ENCODE measurements around the gene DIS3L2.
"Not testable (repeated sequence)": the region's sequence is repeated elsewhere in the genome, so short reads cannot be mapped to it uniquely, and the experiment has no call there.

DIS3L2 gene

GRCh38 chr2:232006253-232006652, 44.7 kb downstream of the DIS3L2 start:
- DNase-seq (ENCODE audit: low read depth in 4 of 4, low spot score in 1 of 4), result no peak

- DNase-seq (ENCODE audit: low read depth in 4 of 4, low spot score in 1 of 4), result no peak
Observed at GRCh38 chr2:232008907-232009638, 47.6 kb downstream of the DIS3L2 start.

GRCh38 chr2:232009639-232010274, 48.2 kb downstream of the DIS3L2 start:
- no peak for DNase-seq (ENCODE audit: low read depth in 4 of 4, low spot score in 1 of 4)

GRCh38 chr2:232013701-232014353, 52.3 kb downstream of the DIS3L2 start:
- DNase-seq (ENCODE audit: low read depth in 4 of 4, low spot score in 1 of 4), result no peak

GRCh38 chr2:232014681-232015080, 53.2 kb downstream of the DIS3L2 start:
- no peak for DNase-seq (ENCODE audit: low read depth in 4 of 4, low spot score in 1 of 4)

GRCh38 chr2:232018181-232018580, 56.7 kb downstream of the DIS3L2 start:
- DNase-seq (ENCODE audit: low read depth in 4 of 4, low spot score in 1 of 4), result no peak

GRCh38 chr2:232022718-232023117, 61.2 kb downstream of the DIS3L2 start:
- no peak for DNase-seq (ENCODE audit: low read depth in 4 of 4, low spot score in 1 of 4)

- DNase-seq (ENCODE audit: low read depth in 4 of 4, low spot score in 1 of 4), result no peak
Observed at GRCh38 chr2:232023426-232023825, 61.9 kb downstream of the DIS3L2 start.

- no peak for DNase-seq (ENCODE audit: low read depth in 4 of 4, low spot score in 1 of 4)
Observed at GRCh38 chr2:232024457-232024856, 62.9 kb downstream of the DIS3L2 start.

GRCh38 chr2:232026910-232027309, 65.4 kb downstream of the DIS3L2 start:
- no peak for DNase-seq (ENCODE audit: low read depth in 4 of 4, low spot score in 1 of 4)

- no peak for DNase-seq (ENCODE audit: low read depth in 4 of 4, low spot score in 1 of 4)
Observed at GRCh38 chr2:232027530-232027929, 66.0 kb downstream of the DIS3L2 start.

- no peak for DNase-seq (ENCODE audit: low read depth in 4 of 4, low spot score in 1 of 4)
Observed at GRCh38 chr2:232028071-232028470, 66.6 kb downstream of the DIS3L2 start.

GRCh38 chr2:232028631-232029030, 67.1 kb downstream of the DIS3L2 start:
- DNase-seq (ENCODE audit: low read depth in 4 of 4, low spot score in 1 of 4), result no peak

- no peak for DNase-seq (ENCODE audit: low read depth in 4 of 4, low spot score in 1 of 4)
Observed at GRCh38 chr2:232029346-232029745, 67.8 kb downstream of the DIS3L2 start.

GRCh38 chr2:232030229-232030628, 68.7 kb downstream of the DIS3L2 start:
- no peak for DNase-seq (ENCODE audit: low read depth in 4 of 4, low spot score in 1 of 4)

GRCh38 chr2:232035292-232035691, 73.8 kb downstream of the DIS3L2 start:
- DNase-seq (ENCODE audit: low read depth in 4 of 4, low spot score in 1 of 4), result not testable (repeated sequence)

- DNase-seq (ENCODE audit: low read depth in 4 of 4, low spot score in 1 of 4), result not testable (repeated sequence)
Observed at GRCh38 chr2:232036876-232037275, 75.4 kb downstream of the DIS3L2 start.

- DNase-seq (ENCODE audit: low read depth in 4 of 4, low spot score in 1 of 4), result no peak
Observed at GRCh38 chr2:232038251-232038880, 76.9 kb downstream of the DIS3L2 start.

GRCh38 chr2:232038881-232039485, 77.5 kb downstream of the DIS3L2 start:
- no peak for DNase-seq (ENCODE audit: low read depth in 4 of 4, low spot score in 1 of 4)

- DNase-seq (ENCODE audit: low read depth in 4 of 4, low spot score in 1 of 4), result no peak
Observed at GRCh38 chr2:232042911-232043574, 81.5 kb downstream of the DIS3L2 start.

GRCh38 chr2:232043966-232044365, 82.5 kb downstream of the DIS3L2 start:
- DNase-seq (ENCODE audit: low read depth in 4 of 4, low spot score in 1 of 4), result no peak

All from stimulated activated CD4-positive, alpha-beta T cell treated with anti-CD3 and anti-CD28 coated beads, Interleukin-1b, Interleukin-23, amount 100 ng/mL, for 24 hours (primary cell).